Caco-2 (cell line): ENCODE measurements around the gene RGS7. TPM values are rescaled to one million over a fixed set of nuclear protein-coding genes. Genes with fewer than 3 reads are reported as not detected.

Experiments
- BruUV-seq: library from RNA; stranded (reverse); fragments of 400-500 nt; replicated peaks from 2 replicates; lab custom pipeline; 2021; lab: Mats Ljungman, UMichigan
- CTCF ChIA-PET: fragments of 300-600 bp; sonication (Branson Sonifier 250); formaldehyde crosslinking; loops from one replicate; lab custom pipeline; 2022; ENCODE audit warnings: antibody characterized with exemption; lab: Charles Lee
- POLR2A ChIA-PET: fragments of 300-600 bp; sonication (Branson Sonifier 250); formaldehyde crosslinking; loops from one replicate; lab custom pipeline; 2022; ENCODE audit warnings: antibody characterized with exemption; lab: Charles Lee
- DNase-seq, 2 experiments: peaks; one replicate each; pipeline versions ENCODE4 v3.0.0 to v3.0.0-alpha.2; 2020 to 2022
- H3K27me3 ChIP-seq: replicated peaks from 2 replicates; pipeline ENCODE4 v1.6.0; 2011; ENCODE audit warnings: low read length; ENCODE audit not compliant: control insufficient read depth, insufficient read depth
- H3K36me3 ChIP-seq: 2 replicates; pipeline ENCODE4 v1.5.1; 2011; ENCODE audit warnings: low read length; ENCODE audit not compliant: control insufficient read depth, insufficient read depth
- H3K4me1 ChIP-seq: fragments of 250-450 bp; sonication (Bioruptor Pico); 2 replicates; pipeline ENCODE4 v1.5.1; 2020; ENCODE audit warnings: mild to moderate bottlenecking
- H3K4me3 ChIP-seq: 2 replicates; pipeline ENCODE4 v1.5.1; 2011; ENCODE audit warnings: low read depth, mild to moderate bottlenecking, control low read depth, low read length
- H3K9me3 ChIP-seq: fragments of 250-450 bp; sonication (Bioruptor Pico); 2 replicates; pipeline ENCODE4 v1.5.1; 2020; ENCODE audit warnings: mild to moderate bottlenecking, moderate library complexity
- H3K27ac Mint-ChIP-seq: one replicate; pipeline ENCODE4 v1.8.0; 2022; ENCODE audit warnings: mixed read lengths; ENCODE audit not compliant: unreplicated experiment
- H3K27me3 Mint-ChIP-seq: one replicate; pipeline ENCODE4 v1.8.0; 2022; ENCODE audit warnings: mixed read lengths; ENCODE audit not compliant: insufficient read depth, unreplicated experiment
- H3K36me3 Mint-ChIP-seq: one replicate; pipeline ENCODE4 v1.8.0; 2022; ENCODE audit warnings: mild to moderate bottlenecking, mixed read lengths; ENCODE audit not compliant: insufficient read depth, unreplicated experiment
- H3K4me1 Mint-ChIP-seq: one replicate; pipeline ENCODE4 v1.8.0; 2022; ENCODE audit warnings: low read depth, mixed read lengths; ENCODE audit not compliant: unreplicated experiment
- H3K4me3 Mint-ChIP-seq: one replicate; pipeline ENCODE4 v1.8.0; 2022; ENCODE audit warnings: mild to moderate bottlenecking, moderate library complexity, mixed read lengths; ENCODE audit not compliant: unreplicated experiment
- H3K9me3 Mint-ChIP-seq: one replicate; pipeline ENCODE4 v1.8.0; 2022; ENCODE audit warnings: mixed read lengths; ENCODE audit not compliant: unreplicated experiment
- intact Hi-C: fragments of 100-400 bp; cut with micrococcal nuclease; formaldehyde crosslinking; loops from one replicate; pipeline ENCODE4 v1.10.0; 2022; ENCODE audit not compliant: unreplicated experiment
- total RNA-seq: library from RNA; stranded (reverse); gene quantifications from 2 replicates; pipeline ENCODE4 v1.2.3, GENCODE V29; 2022
- TF ChIP-seq, protein P1 (sequence below), 2 experiments: fragments of 200-600 bp in 1 of 2; IDR thresholded peaks; 1 replicate in 1 of 2; 2 replicates in 1 of 2; pipeline versions ENCODE4 v1.5.1 to v1.8.0; 2011 to 2022; ENCODE audit warnings: antibody characterized with exemption in 1 of 2, control low read depth in 1 of 2, inconsistent platforms in 1 of 2, low read depth in 1 of 2, low read length in 1 of 2, mild to moderate bottlenecking in 1 of 2, moderate library complexity in 1 of 2; ENCODE audit not compliant: insufficient read depth in 1 of 2, severe bottlenecking in 1 of 2, unreplicated experiment in 1 of 2

Gene RGS7
- total RNA-seq, 1 experiment from 2014 or later, result not detected

DNA sequence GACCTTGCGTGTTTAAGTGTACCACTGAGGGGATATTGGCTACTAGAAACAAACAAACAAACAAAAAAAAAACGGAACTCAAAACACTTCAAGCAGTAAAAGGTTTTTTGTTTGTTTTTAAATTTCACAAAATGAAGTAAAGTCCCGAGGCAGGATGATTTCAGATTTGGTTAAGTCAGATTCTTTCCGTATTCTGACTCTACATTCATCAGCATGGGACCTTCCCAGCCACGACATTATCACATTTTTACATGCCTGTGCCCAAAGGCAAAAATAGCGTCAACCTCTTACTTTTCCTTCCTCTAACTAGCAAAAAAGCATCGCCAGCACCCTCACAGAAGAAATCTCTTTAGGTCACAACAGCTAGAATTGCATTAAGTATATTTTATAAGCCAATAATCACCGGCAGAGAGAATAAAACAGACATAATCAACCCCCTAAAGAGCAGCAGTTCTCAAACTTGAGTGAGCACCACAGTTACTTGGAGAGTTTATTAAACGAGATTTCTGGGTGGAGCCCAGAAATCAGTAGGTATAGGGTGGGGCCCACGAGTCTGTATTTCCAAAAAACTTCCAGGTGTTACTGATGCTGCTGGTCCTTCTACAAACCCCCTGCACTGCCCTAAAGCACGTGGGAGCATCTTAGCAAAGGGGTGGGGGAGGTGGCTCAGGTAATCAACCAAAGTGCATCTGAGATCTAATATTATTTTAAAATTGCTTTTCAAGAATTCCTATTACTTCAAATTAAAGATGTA, 227.6 kb downstream of the RGS7 start:
- DNase-seq, result no peak
- Histone ChIP-seq H3K27me3 (no peaks in the 10 kb centered on the region), H3K4me3 (no peak overlapping the region), H3K9me3 (no peaks in the 10 kb centered on the region), H3K36me3 (no peaks in the 10 kb centered on the region), H3K4me1 (no peaks in the 10 kb centered on the region)
- ChIA-PET POLR2A (no interaction called here), CTCF (no interaction called here)
- Mint-ChIP-seq H3K9me3 (no peaks in the 10 kb centered on the region), H3K4me3 (no peak overlapping the region), H3K27ac (no peak overlapping the region), H3K27me3 (peaks cover 3% of the 10 kb centered on the region), H3K4me1 (no peaks in the 10 kb centered on the region), H3K36me3 (no peaks in the 10 kb centered on the region)
- no TSS peak for BruUV-seq
- intact Hi-C loops, result no loop called here
- TF ChIP-seq, protein P1, sequence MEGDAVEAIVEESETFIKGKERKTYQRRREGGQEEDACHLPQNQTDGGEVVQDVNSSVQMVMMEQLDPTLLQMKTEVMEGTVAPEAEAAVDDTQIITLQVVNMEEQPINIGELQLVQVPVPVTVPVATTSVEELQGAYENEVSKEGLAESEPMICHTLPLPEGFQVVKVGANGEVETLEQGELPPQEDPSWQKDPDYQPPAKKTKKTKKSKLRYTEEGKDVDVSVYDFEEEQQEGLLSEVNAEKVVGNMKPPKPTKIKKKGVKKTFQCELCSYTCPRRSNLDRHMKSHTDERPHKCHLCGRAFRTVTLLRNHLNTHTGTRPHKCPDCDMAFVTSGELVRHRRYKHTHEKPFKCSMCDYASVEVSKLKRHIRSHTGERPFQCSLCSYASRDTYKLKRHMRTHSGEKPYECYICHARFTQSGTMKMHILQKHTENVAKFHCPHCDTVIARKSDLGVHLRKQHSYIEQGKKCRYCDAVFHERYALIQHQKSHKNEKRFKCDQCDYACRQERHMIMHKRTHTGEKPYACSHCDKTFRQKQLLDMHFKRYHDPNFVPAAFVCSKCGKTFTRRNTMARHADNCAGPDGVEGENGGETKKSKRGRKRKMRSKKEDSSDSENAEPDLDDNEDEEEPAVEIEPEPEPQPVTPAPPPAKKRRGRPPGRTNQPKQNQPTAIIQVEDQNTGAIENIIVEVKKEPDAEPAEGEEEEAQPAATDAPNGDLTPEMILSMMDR (IDR thresholded peaks at IDR 0.05; ENCODE audit: insufficient read depth in 1 of 2, low read depth in 1 of 2, low read length in 1 of 2, severe bottlenecking in 1 of 2, unreplicated experiment in 1 of 2), result no peak

DNA sequence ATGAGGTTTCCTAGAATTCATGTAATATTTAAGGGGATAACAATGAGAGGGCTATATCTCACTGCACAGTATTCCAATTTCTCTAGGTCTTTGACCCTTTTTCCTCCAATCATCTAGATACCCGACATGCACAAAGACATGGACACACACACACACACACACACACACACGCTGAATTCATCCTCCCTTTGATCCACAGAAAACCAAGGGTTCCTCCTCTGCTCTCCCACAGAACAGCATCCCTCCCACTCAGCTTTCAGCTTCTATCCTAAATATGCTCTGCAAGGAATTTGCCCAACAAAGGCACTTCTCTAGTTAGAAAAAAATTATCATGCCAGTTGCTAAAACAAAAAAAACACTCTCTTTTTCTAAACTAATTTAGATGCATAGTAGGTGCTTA, 231.7 kb downstream of the RGS7 start:
- TF ChIP-seq, protein P1 (IDR thresholded peaks at IDR 0.05; ENCODE audit: insufficient read depth in 1 of 2, low read depth in 1 of 2, low read length in 1 of 2, severe bottlenecking in 1 of 2, unreplicated experiment in 1 of 2), result no peak
- Mint-ChIP-seq H3K27ac (no peak overlapping the region), H3K27me3 (peaks cover 3% of the 10 kb centered on the region), H3K9me3 (no peaks in the 10 kb centered on the region), H3K4me1 (no peaks in the 10 kb centered on the region), H3K4me3 (no peak overlapping the region), H3K36me3 (no peaks in the 10 kb centered on the region)
- Histone ChIP-seq H3K9me3 (no peaks in the 10 kb centered on the region), H3K27me3 (no peaks in the 10 kb centered on the region), H3K4me1 (0 out of 2 replicates have a peak, but pooled peaks cover 2% of the 10 kb centered on the region), H3K4me3 (no peak overlapping the region), H3K36me3 (no peaks in the 10 kb centered on the region)
- intact Hi-C loops, result no loop called here
- no TSS peak for BruUV-seq
- no peak for DNase-seq
- POLR2A ChIA-PET, result no interaction called here
- CTCF ChIA-PET, result no interaction called here

DNA sequence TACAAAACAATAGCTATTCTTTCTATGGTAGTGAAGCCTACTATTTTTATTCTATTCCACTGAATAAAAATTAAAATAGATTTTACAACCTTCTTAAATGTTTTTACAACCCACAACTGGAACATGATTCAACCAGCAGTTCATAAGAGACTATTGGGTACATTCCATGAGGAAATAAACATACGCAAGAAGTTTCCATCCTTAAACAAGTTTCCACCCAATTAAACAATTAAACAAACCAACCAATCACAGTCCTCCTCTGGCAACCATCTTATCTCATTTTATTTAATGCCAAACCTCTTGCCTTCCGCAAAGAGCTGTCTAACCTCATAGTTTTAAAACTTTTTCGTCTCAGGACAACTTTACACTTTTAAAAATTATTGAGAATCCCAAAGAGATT, 239.0 kb downstream of the RGS7 start:
- no peaks in the 10 kb centered on the region for H3K27me3 Mint-ChIP-seq
- no peak overlapping the region for H3K27ac Mint-ChIP-seq
- ChIA-PET CTCF (no interaction called here), POLR2A (no interaction called here)
- Histone ChIP-seq H3K4me1 (0 out of 2 replicates have a peak, but pooled peaks cover 2% of the 10 kb centered on the region), H3K9me3 (peaks cover 3% of the 10 kb centered on the region; the same call in 1 of the 2 replicates), H3K4me3 (no peak overlapping the region), H3K36me3 (no peaks in the 10 kb centered on the region), H3K27me3 (no peaks in the 10 kb centered on the region)
- TF ChIP-seq, protein P1 (IDR thresholded peaks at IDR 0.05; ENCODE audit: insufficient read depth in 1 of 2, low read depth in 1 of 2, low read length in 1 of 2, severe bottlenecking in 1 of 2, unreplicated experiment in 1 of 2), result no peak
- no TSS peak for BruUV-seq
- intact Hi-C loops, result no loop called here
- H3K4me1 Mint-ChIP-seq, result no peaks in the 10 kb centered on the region
- no peaks in the 10 kb centered on the region for H3K36me3 Mint-ChIP-seq
- no peak for DNase-seq
- no peak overlapping the region for H3K4me3 Mint-ChIP-seq
- H3K9me3 Mint-ChIP-seq, result no peaks in the 10 kb centered on the region
